PC-3 (cell line): ENCODE measurements around the gene NRXN2.

Experiments used
- CTCF ChIP-seq: fragments of 300-600 bp; sonication (generic); conservative IDR thresholded peaks from 2 replicates; pipeline ENCODE4 v1.5.1; 2017; ENCODE audit warnings: antibody characterized with exemption, low read depth, mild to moderate bottlenecking, low read length
- EZH2 ChIP-seq: fragments of 300-600 bp; sonication (generic); IDR thresholded peaks from one replicate; pipeline ENCODE4 v1.6.1; 2017; ENCODE audit warnings: antibody characterized with exemption, mild to moderate bottlenecking, low read length; ENCODE audit not compliant: unreplicated experiment
- EZH2phosphoT487 ChIP-seq: fragments of 300-600 bp; sonication (generic); IDR thresholded peaks from 2 replicates; pipeline ENCODE4 v1.6.1; 2018; ENCODE audit warnings: mild to moderate bottlenecking, antibody characterized with exemption, low read length, borderline replicate concordance

- peak; percentile 19; the same call in 1 of the 2 replicates for TF ChIP-seq CTCF
- TF ChIP-seq EZH2: no peak
- no peak for TF ChIP-seq EZH2phosphoT487
These were observed 78.2 kb downstream of the NRXN2 start for GRCh38 chr11:64644647-64645275.
